ENCODE results near the gene SESTD1. TPM values are rescaled to one million over a fixed set of nuclear protein-coding genes. Genes with fewer than 3 reads are reported as not detected.

SESTD1 gene
- total and polyA plus RNA-seq, 2 of the 8 experiments (the other 6 are each of a cell fraction or from before 2014, with no cell fraction given), result 5.2 to 49.6 TPM

DNA sequence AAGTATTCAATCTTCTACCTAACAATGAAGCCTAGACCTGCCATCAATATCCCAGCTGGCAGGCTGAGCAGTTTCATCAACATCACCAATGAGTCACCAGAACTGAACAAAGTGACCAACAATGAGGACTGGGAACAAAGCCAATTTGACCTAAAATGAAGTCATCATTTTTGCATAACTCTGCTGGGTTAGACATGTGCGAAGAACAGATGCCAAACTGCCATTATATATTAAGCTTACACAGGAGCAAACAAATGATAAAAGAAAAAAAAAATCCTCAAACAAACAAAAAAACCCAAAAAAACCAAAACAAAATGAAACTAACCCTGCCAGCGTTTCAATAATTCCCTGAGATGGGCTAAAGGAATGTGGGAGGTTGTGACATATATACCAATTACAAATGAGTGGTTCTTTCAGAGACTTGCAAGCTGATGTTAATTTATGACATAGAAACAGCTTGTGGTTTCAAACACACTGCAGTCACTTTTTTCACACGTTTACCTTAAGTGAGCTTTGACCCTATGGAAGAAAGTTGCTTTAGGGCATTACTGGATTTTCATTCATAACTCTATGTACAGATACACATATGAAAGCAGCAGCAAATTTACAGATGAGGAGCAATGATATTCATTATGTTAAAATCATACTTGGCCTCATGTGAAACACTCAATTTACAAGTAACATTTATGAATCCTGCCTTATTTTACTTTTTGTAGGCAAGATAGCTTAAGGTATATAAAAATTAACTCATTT, 157.8 kb downstream of the SESTD1 start (continued):
- TF ChIP-seq CHD7 (IDR thresholded peaks at IDR 0.05; ENCODE audit: insufficient replicate concordance, low read length) (no peak), MAX (IDR thresholded peaks at IDR 0.05) (no peak), CREB1 (IDR thresholded peaks at IDR 0.05) (no peak), CTBP2 (IDR thresholded peaks at IDR 0.05; ENCODE audit: borderline replicate concordance, insufficient read depth, insufficient read length, low read length) (no peak), NANOG (IDR thresholded peaks at IDR 0.05; ENCODE audit: insufficient read depth, low read depth, low read length, poor library complexity, severe bottlenecking) (no peak), ASH2L (IDR thresholded peaks at IDR 0.05; ENCODE audit: low read length) (no peak), SIX5 (IDR thresholded peaks at IDR 0.05; ENCODE audit: low read depth, low read length) (no peak), TEAD4 (IDR thresholded peaks at IDR 0.05; ENCODE audit: low read depth, low read length) (no peak)
